HEK293T (cell line): Measurements from ENCODE around the gene CHEK1.

Experiments used
- ARNT ChIP-seq: fragments of 450-650 bp; IDR thresholded peaks from 2 replicates; pipeline ENCODE4 v1.6.1; 2017; ENCODE audit warnings: mild to moderate bottlenecking
- BHLHE40 ChIP-seq: fragments of 450-650 bp; IDR thresholded peaks from 2 replicates; pipeline ENCODE4 v1.6.1; 2016; ENCODE audit warnings: mild to moderate bottlenecking, moderate library complexity, borderline replicate concordance
- CTBP1 ChIP-seq: fragments of 450-650 bp; IDR thresholded peaks from 2 replicates; pipeline ENCODE4 v1.6.1; 2016; ENCODE audit warnings: borderline replicate concordance
- ELF4 ChIP-seq: fragments of 450-650 bp; IDR thresholded peaks from 2 replicates; pipeline ENCODE4 v1.6.1; 2017; ENCODE audit warnings: antibody characterized with exemption
- FOXK2 ChIP-seq: fragments of 450-650 bp; IDR thresholded peaks from 2 replicates; pipeline ENCODE4 v1.6.1; 2016; ENCODE audit warnings: mild to moderate bottlenecking
- HDGF ChIP-seq: fragments of 450-650 bp; IDR thresholded peaks from 2 replicates; pipeline ENCODE4 v1.6.1; 2017; ENCODE audit warnings: antibody characterized with exemption, borderline replicate concordance
- NFRKB ChIP-seq: fragments of 450-650 bp; IDR thresholded peaks from 2 replicates; pipeline ENCODE4 v1.6.1; 2016; ENCODE audit warnings: mild to moderate bottlenecking, moderate library complexity
- TARDBP ChIP-seq: fragments of 450-650 bp; IDR thresholded peaks from 2 replicates; pipeline ENCODE4 v1.6.1; 2016

DNA sequence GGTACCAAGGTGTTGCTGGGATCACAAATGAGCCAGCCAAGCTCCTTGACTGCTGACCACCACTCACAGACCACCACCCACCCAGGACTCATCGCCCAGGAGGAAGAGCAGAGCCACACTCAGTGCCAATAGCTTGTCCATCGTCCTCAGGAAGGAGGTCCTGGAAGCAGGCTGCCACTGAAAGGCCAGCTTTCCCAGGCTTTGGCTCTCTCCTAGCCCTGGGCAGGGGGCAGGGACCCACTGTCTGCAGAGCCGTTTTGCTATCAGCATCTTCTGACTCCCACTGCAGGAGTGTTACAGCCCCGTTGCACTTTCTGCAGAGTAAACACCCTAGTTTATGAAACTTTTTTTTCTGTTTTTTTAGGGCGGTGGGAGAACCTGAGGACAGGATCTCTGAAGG lies 67.9 kb downstream of the CHEK1 start:
- TF ChIP-seq HDGF (no peak), BHLHE40 (no peak), ARNT (no peak), TARDBP (no peak), ELF4 (no peak), FOXK2 (no peak), CTBP1 (no peak), NFRKB (no peak)
